Ishikawa (cell line): ENCODE measurements around the gene IQSEC3.

Experiments
- CEBPB ChIP-seq: IDR thresholded peaks from 2 replicates; pipeline ENCODE4 v1.6.1; 2012
- CREB1 ChIP-seq: IDR thresholded peaks from 2 replicates; pipeline ENCODE4 v1.6.1; 2012; ENCODE audit warnings: low read depth
- EP300 ChIP-seq: IDR thresholded peaks from 2 replicates; pipeline ENCODE4 v1.6.1; 2012; ENCODE audit warnings: borderline replicate concordance
- FOXM1 ChIP-seq: IDR thresholded peaks from 2 replicates; pipeline ENCODE4 v1.6.1; 2012; ENCODE audit warnings: low read depth, borderline replicate concordance
- NFIC ChIP-seq: IDR thresholded peaks from 2 replicates; pipeline ENCODE4 v1.6.1; 2012
- RAD21 ChIP-seq: IDR thresholded peaks from 2 replicates; pipeline ENCODE4 v1.6.1; 2012; ENCODE audit warnings: low read depth
- TAF1 ChIP-seq: IDR thresholded peaks from 2 replicates; pipeline ENCODE4 v1.6.1; 2012; ENCODE audit warnings: low read depth, mild to moderate bottlenecking
- TCF12 ChIP-seq: IDR thresholded peaks from 2 replicates; pipeline ENCODE4 v1.6.1; 2012; ENCODE audit warnings: low read depth
- YY1 ChIP-seq: IDR thresholded peaks from 2 replicates; pipeline ENCODE4 v1.6.1; 2012; ENCODE audit warnings: low read depth
- ZBTB7A ChIP-seq: IDR thresholded peaks from 2 replicates; pipeline ENCODE4 v1.6.1; 2012; ENCODE audit warnings: low read depth
- TF ChIP-seq, protein P1 (sequence below): IDR thresholded peaks from 2 replicates; pipeline ENCODE4 v1.6.1; 2012
- TF ChIP-seq, protein P2 (sequence below): IDR thresholded peaks from 2 replicates; pipeline ENCODE4 v1.6.1; 2012; ENCODE audit warnings: low read depth, mild to moderate bottlenecking
- TF ChIP-seq, protein P3 (sequence below): IDR thresholded peaks from 2 replicates; pipeline ENCODE4 v1.6.1; 2012

DNA sequence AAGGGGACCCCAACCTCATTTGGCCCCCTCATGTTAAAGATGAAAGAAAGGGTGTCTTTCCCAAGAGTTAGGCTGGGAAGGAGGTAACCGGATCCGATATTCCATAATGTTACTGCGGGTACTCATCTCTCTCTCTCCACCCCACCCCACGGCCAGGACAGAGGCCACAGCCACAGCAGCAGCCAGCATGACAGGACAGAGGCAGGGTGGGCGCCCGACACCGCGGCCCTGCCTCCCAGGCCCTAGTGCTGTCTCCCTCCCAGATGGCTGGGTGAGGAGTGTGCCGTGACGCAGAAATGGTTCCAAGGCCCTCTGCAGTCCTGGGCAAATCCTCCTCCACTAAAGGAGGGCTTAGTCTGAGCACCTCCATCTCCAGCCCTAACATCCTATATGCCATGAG is 141.2 kb downstream of the IQSEC3 start:
- TF ChIP-seq EP300 (no peak), CREB1 (no peak), TAF1 (no peak), NFIC (no peak), YY1 (no peak), CEBPB (no peak), TCF12 (no peak), RAD21 (no peak), FOXM1 (no peak), ZBTB7A (no peak)
- TF ChIP-seq, protein P1, sequence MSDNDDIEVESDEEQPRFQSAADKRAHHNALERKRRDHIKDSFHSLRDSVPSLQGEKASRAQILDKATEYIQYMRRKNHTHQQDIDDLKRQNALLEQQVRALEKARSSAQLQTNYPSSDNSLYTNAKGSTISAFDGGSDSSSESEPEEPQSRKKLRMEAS: no peak
- TF ChIP-seq, protein P2, sequence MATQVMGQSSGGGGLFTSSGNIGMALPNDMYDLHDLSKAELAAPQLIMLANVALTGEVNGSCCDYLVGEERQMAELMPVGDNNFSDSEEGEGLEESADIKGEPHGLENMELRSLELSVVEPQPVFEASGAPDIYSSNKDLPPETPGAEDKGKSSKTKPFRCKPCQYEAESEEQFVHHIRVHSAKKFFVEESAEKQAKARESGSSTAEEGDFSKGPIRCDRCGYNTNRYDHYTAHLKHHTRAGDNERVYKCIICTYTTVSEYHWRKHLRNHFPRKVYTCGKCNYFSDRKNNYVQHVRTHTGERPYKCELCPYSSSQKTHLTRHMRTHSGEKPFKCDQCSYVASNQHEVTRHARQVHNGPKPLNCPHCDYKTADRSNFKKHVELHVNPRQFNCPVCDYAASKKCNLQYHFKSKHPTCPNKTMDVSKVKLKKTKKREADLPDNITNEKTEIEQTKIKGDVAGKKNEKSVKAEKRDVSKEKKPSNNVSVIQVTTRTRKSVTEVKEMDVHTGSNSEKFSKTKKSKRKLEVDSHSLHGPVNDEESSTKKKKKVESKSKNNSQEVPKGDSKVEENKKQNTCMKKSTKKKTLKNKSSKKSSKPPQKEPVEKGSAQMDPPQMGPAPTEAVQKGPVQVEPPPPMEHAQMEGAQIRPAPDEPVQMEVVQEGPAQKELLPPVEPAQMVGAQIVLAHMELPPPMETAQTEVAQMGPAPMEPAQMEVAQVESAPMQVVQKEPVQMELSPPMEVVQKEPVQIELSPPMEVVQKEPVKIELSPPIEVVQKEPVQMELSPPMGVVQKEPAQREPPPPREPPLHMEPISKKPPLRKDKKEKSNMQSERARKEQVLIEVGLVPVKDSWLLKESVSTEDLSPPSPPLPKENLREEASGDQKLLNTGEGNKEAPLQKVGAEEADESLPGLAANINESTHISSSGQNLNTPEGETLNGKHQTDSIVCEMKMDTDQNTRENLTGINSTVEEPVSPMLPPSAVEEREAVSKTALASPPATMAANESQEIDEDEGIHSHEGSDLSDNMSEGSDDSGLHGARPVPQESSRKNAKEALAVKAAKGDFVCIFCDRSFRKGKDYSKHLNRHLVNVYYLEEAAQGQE: no peak
- TF ChIP-seq, protein P3, sequence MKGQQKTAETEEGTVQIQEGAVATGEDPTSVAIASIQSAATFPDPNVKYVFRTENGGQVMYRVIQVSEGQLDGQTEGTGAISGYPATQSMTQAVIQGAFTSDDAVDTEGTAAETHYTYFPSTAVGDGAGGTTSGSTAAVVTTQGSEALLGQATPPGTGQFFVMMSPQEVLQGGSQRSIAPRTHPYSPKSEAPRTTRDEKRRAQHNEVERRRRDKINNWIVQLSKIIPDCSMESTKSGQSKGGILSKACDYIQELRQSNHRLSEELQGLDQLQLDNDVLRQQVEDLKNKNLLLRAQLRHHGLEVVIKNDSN: no peak
